ENCODE results near the gene EFNA1. TPM values are rescaled to one million over a fixed set of nuclear protein-coding genes. Genes with fewer than 3 reads are reported as not detected.

The EFNA1 gene
- total and polyA plus RNA-seq, 2 of the 4 experiments (the other 2 are of a cell fraction), result 0.90 to 1.6 TPM

GRCh38 chr1:155124503-155125463 lies 2.9 kb upstream of the EFNA1 start (continued):
- TF ChIP-seq MXI1 (IDR thresholded peaks at IDR 0.05; ENCODE audit: borderline replicate concordance, low read depth, low read length), result no peak

- H3K4me1 ChIP-seq (ENCODE audit: control insufficient read depth, insufficient read depth, low read length), result peaks cover 22% of the 10 kb centered on the region
- H3K56ac ChIP-seq (ENCODE audit: extremely low read depth, insufficient read depth, low read length), result no peak overlapping the region
- DNase-seq, result no peak
- no peak overlapping the region for H4K91ac ChIP-seq (ENCODE audit: insufficient read depth, low read depth, low read length)
- H2BK20ac ChIP-seq (ENCODE audit: low read depth, low read length), result no peak overlapping the region
- H3K4ac ChIP-seq (ENCODE audit: low read depth, low read length), result no peak overlapping the region
- no peak overlapping the region for H3K14ac ChIP-seq (replicated peaks; ENCODE audit: low read depth, low read length)
- H3K23ac ChIP-seq (ENCODE audit: low read depth, low read length), result no peak overlapping the region
- no peak overlapping the region for H4K8ac ChIP-seq (ENCODE audit: low read depth in 2 of 2, low read length in 2 of 2)
- 47% methylated on average over 8 of the region's 11 CpGs; no CpG with 5 or more reads in 1 of the 2 experiments for WGBS, 2 experiments (ENCODE audit: extremely low coverage in 2 of 2, insufficient read length in 1 of 2)
- no peak overlapping the region for H4K5ac ChIP-seq (ENCODE audit: low read depth, low read length)
- no peaks in the 10 kb centered on the region for H3K36me3 ChIP-seq (ENCODE audit: control insufficient read depth, insufficient read depth, low read length)
- H2BK15ac ChIP-seq (ENCODE audit: low read depth, low read length), result no peak overlapping the region
- no peak overlapping the region for H3K27ac ChIP-seq (ENCODE audit: insufficient read depth, low read length)
- H2AFZ ChIP-seq (replicated peaks; ENCODE audit: low read length, poor library complexity), result no peak overlapping the region
- peaks cover 8% of the 10 kb centered on the region; the same call in 1 of the 2 replicates for H3K9me1 ChIP-seq (ENCODE audit: insufficient read depth, low read length)
- no peak for ATAC-seq (ENCODE audit: low read depth)
- no peak overlapping the region for H3K4me2 ChIP-seq (ENCODE audit: low read depth, low read length)
- dilution Hi-C loops (cut with HindIII; ENCODE audit: low sequenced_read_pairs, unreplicated experiment), result no loop called here
- POLR2A ChIA-PET (ENCODE audit: unreplicated experiment), result no interaction called here
- no TSS peak for BruUV-seq (replicated peaks)
- in situ Hi-C loops (cut with MboI; ENCODE audit: low sequenced_read_pairs), result no loop called here
- H2AK9ac ChIP-seq (replicated peaks; ENCODE audit: low read depth, low read length, poor library complexity), result no peak overlapping the region
- no peak for TF ChIP-seq ELK1 (IDR thresholded peaks at IDR 0.05; ENCODE audit: borderline replicate concordance, low read depth, low read length)
- no peak for TF ChIP-seq CTCF (conservative IDR thresholded peaks at IDR 0.05; ENCODE audit: low read depth, low read length)
- no peak for TF ChIP-seq FOS (IDR thresholded peaks at IDR 0.05; ENCODE audit: low read depth, low read length)
- TF ChIP-seq POLR2A (IDR thresholded peaks at IDR 0.05; ENCODE audit: low read depth, low read length), result no peak
- TF ChIP-seq MAFK (IDR thresholded peaks at IDR 0.05; ENCODE audit: low read depth, low read length), result no peak
- no peak for TF ChIP-seq RFX5 (IDR thresholded peaks at IDR 0.05; ENCODE audit: low read depth, low read length)
- no peak for TF ChIP-seq RCOR1 (IDR thresholded peaks at IDR 0.05; ENCODE audit: insufficient replicate concordance, low read length)
- no peak for TF ChIP-seq USF2 (IDR thresholded peaks at IDR 0.05; ENCODE audit: low read depth, low read length)
- no peak for TF ChIP-seq MXI1 (IDR thresholded peaks at IDR 0.05; ENCODE audit: borderline replicate concordance, low read depth, low read length)
- TF ChIP-seq CHD1 (IDR thresholded peaks at IDR 0.05; ENCODE audit: low read depth, low read length), result no peak
- H2BK120ac ChIP-seq (ENCODE audit: low read depth, low read length), result no peak overlapping the region
- H2BK5ac ChIP-seq (ENCODE audit: low read depth, low read length, poor library complexity, severe bottlenecking), result no peak overlapping the region
- peaks cover 2% of the 10 kb centered on the region for H4K20me1 ChIP-seq (ENCODE audit: insufficient read depth, low read length)
- peaks cover 53% of the 10 kb centered on the region for H3K27me3 ChIP-seq (ENCODE audit: control insufficient read depth, insufficient read depth, low read length)
- no peak overlapping the region for H3K18ac ChIP-seq (ENCODE audit: low read depth, low read length)
- no peak overlapping the region for H3K4me3 ChIP-seq (ENCODE audit: insufficient read depth, low read depth, low read length)
- intact Hi-C loops (cut with micrococcal nuclease), result loop anchor here (5.0 kb wide), 1 partner anchor 33 kb away; no protein-coding TSS in a partner anchor
- no peaks in the 10 kb centered on the region for H3K79me1 ChIP-seq (ENCODE audit: low read depth in 1 of 2, low read length in 2 of 2)
- CTCF ChIA-PET, result no interaction called here
- no peak overlapping the region for H2AK5ac ChIP-seq (ENCODE audit: low read depth, low read length)
- no peaks in the 10 kb centered on the region for H3K9me3 ChIP-seq (ENCODE audit: control insufficient read depth, insufficient read depth, low read length)
- no peak overlapping the region for H3K9ac ChIP-seq (ENCODE audit: low read depth, low read length)
Observed at GRCh38 chr1:155125511-155125945, 2.1 kb upstream of the EFNA1 start.
